GM18873 (cell line): ENCODE results near the gene ABI3.
"Not testable (repeated sequence)": the region's sequence is repeated elsewhere in the genome, so short reads cannot be mapped to it uniquely, and the experiment has no call there.

ENCODE experiments used
- ATAC-seq: cut with Tn5 transposase; IDR thresholded peaks from one replicate; pipeline ENCODE4 v1.9.1; 2021; ENCODE audit warnings: mild to moderate bottlenecking, moderate library complexity, moderate number of reproducible peaks; ENCODE audit not compliant: unreplicated experiment, low FRiP score

The ABI3 gene

DNA sequence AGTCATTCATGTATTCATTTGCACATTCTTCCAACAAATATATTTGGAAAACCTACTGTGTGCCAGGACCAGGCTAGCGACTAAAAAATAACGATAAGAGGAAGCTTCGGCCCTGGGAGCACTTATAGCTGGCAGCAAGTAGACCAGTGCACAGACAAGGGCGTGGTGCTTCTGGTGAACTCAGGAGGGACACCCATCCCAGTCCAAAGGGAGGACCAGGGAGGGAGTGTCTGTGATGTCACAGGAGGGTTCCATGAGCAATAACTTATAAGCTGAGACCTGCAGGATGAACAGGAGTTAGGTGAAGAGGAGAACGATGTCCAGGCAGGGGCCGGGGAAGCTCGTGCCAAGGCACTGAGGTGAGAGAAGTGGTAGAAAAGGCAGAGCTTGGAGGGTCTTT, 37.4 kb downstream of the ABI3 start:
- no peak for ATAC-seq

DNA sequence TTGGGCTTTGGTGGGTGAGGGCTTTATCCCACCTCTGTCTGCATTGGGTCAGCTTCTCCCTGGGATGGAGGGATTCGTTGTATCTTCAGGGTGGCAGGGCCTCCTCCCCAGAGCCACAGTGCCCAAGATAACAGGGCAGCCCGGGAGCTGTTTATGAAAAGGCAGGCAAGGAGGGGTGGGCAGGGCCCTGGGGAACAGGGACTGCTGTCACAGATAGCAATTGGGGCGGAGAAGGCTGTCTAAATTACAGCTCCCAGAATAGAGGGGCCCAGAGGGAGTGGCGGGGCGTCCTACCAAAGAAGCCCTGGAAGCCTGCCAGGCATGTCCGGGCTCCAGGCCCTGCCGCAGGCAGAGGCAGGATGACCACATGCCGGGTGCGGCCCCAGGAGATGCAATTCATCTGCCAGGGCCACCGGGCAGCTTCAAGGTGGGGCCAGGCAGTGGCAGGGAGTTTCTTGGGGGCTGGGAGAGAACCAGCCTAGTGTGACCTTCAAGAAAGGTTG, 38.8 kb downstream of the ABI3 start:
- ATAC-seq, result no peak

DNA sequence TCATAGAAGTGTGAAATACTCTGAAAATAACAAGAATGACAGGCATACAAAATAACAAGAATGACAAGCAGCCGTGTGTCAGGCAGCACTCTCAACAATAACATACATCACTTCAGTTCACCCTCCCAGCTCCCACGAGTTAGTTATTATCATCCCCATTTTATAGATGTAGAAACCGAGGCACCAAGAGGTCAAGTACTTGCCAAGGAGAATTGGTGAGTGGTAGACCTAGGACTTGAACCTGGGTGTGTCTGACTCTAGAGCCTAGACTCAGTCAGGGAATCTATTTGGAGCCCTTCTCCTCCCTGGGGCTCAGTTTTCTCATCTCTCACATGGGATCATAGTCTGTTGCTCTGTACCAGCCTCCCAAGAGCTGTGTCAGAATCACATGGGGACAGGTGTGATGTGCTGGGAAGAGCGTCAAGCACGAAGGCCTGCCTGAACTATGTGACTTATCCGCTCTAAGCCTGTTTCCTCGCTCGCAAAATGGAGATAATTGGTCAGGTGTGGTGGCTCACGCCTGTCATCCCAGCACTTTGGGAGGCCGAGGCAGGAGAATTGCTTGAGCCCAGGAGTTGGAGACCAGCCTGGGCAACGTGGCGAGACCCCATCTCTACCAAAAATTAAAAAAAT, 39.5 kb downstream of the ABI3 start:
- ATAC-seq, result no peak

- no peak for ATAC-seq
Measured at GRCh38 chr17:49252148-49252695, 41.7 kb downstream of the ABI3 start.

DNA sequence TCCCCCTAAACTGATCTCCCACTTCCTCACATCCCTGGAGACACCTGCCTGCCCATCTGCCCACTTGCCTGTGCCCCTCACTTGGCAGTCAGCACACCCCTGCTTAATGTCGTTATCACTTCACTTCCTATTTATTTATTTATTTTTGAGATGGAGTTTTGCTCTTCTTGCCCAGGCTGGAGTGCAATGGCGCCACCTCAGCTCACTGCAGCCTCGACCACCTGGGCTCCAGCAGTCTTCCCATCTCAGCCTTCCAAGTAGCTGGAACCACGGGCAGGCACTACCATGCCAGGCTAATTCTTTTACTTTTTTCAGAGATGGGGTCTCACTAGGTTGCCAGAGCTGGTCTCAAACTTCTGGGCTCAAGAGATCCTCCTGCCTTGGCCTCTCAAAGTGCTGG, 43.6 kb downstream of the ABI3 start:
- ATAC-seq, result no peak

GRCh38 chr17:49255125-49255524, 44.6 kb downstream of the ABI3 start:
- no peak for ATAC-seq

- no peak for ATAC-seq
Measured at GRCh38 chr17:49258394-49258793, 47.9 kb downstream of the ABI3 start.

- no peak for ATAC-seq
Measured at GRCh38 chr17:49259663-49260010, 49.1 kb downstream of the ABI3 start.

GRCh38 chr17:49260011-49260816, 49.7 kb downstream of the ABI3 start:
- no peak for ATAC-seq

DNA sequence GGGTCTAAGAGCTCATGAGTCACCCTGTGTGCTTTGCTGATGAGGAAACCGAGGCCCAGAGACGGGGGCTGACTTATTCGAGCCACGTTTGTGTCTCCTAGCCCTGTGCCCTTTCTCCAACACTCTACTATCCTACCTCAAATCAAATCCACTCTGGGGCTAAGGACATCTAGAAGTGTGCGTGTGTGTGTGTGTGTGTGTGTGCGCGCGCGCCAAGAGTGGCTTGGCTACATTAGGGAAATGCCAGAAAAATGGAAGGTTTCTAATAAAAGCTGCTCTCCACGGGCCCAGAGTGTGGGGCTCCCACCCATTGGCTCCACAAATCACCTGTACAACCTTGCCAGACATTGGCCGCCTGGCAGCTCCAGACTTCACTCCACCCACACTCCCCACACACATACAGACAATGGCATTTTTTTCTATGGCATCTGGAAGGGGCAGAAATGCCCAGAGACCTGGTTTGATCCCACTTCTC, 50.3 kb downstream of the ABI3 start:
- ATAC-seq, result no peak

DNA sequence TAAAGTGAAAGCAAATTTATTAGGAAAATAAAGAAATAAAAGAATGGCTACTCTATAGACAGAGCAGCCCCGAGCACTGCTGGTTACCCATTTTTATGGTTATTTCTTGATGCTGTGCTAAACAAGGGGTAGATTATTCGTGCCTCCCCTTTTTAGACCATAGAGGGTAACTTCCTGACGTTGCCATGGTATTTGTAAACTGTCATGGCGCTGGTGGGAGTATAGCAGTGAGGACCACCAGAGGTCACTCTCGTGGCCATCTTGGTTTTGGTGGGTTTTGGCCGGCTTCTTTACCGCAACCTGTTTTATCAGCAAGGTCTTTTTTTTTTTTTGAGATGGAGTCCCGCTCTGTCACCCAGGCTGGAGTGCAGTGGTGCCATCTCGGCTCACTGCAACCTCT, 51.0 kb downstream of the ABI3 start:
- not testable (repeated sequence) for ATAC-seq

- ATAC-seq, result no peak
Measured at GRCh38 chr17:49266233-49266632, 55.7 kb downstream of the ABI3 start.

DNA sequence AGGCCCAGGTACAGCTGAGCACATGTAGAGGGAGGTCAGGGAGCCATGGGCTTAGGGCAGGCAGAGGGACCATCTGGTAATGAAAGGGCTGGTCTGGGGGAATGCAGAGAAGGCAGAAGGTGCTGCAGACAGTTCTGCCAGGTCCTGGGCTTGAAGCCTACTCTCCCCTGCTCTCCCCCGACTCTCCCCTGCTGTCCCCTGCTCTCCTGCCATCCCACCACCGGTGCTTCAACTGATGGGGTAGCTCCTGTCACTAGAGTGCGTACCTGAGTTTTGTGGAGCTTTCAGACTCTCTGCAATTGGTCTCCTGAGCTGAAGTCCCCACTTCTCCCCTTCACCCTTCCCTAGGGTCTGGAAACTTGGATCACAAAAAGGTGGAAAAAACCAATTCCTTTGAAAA, 57.4 kb downstream of the ABI3 start:
- ATAC-seq, result no peak

- no peak for ATAC-seq
Measured at GRCh38 chr17:49269356-49269755, 58.8 kb downstream of the ABI3 start.
